ENCODE results near the gene APEX2. TPM values are rescaled to one million over a fixed set of nuclear protein-coding genes. Genes with fewer than 3 reads are reported as not detected.

The APEX2 gene
- total and polyA plus RNA-seq, 2 experiments from 2014 or later: 10.0 to 20.1 TPM

DNA sequence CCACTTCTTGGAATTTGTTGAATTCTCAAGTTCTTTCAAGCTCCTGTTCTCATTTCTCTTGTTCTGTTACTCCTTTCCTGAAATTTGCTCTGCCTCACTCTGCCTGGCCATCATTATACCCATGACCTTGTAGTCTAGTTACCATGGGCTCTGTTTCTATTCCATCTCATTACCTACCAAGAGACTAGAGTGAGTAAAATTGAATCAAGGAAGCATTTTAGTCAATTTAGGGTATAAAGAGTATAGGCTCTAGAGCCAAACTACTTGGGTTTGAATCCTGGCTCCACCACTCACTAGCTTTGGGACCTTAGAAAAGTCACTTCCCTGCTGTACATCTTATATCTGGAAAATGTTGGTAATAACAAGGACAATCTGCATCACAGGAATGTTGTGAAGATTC, 28.4 kb downstream of the APEX2 start:
- Histone ChIP-seq H2AFZ (no peak overlapping the region), H3K4me3 (no peak overlapping the region), H3K4me1 (ENCODE audit: insufficient read depth) (peaks cover 9% of the 10 kb centered on the region; the same call in 1 of the 2 replicates), H4K20me1 (replicated peaks; ENCODE audit: insufficient read depth) (no peaks in the 10 kb centered on the region), H3K27ac (ENCODE audit: low read depth) (no peak overlapping the region), H3F3A (replicated peaks; ENCODE audit: low read depth) (no peaks in the 10 kb centered on the region), H3K4me2 (no peak overlapping the region), H3K36me3 (ENCODE audit: insufficient read depth) (no peaks in the 10 kb centered on the region), H3K27me3 (ENCODE audit: insufficient read depth) (no peaks in the 10 kb centered on the region), H3K9me2 (ENCODE audit: insufficient read depth) (no peaks in the 10 kb centered on the region), H3K79me2 (replicated peaks; ENCODE audit: insufficient read depth) (no peaks in the 10 kb centered on the region)
- H3K36me3 Mint-ChIP-seq (ENCODE audit: low read depth): no peaks in the 10 kb centered on the region
- no peaks in the 10 kb centered on the region for H3K27me3 Mint-ChIP-seq (ENCODE audit: insufficient read depth, low read depth, poor library complexity)
- ATAC-seq: no peak
- DNase-seq (ENCODE audit: low spot score): no peak
- no peak overlapping the region for H3K27ac Mint-ChIP-seq
- TF ChIP-seq CREB1 (CRISPR knock-in tag; IDR thresholded peaks at IDR 0.05; ENCODE audit: low read depth) (no peak), EZH2 (IDR thresholded peaks at IDR 0.05; ENCODE audit: low read depth, unreplicated experiment) (no peak), NANOG (IDR thresholded peaks at IDR 0.05; ENCODE audit: borderline replicate concordance) (no peak), STAT1 (IDR thresholded peaks at IDR 0.05; ENCODE audit: unreplicated experiment) (no peak), ZNF462 (CRISPR knock-in tag; IDR thresholded peaks at IDR 0.05) (no peak), ZNF114 (CRISPR knock-in tag; IDR thresholded peaks at IDR 0.05) (no peak), ETS1 (IDR thresholded peaks at IDR 0.05) (no peak), POLR2AphosphoS5 (IDR thresholded peaks at IDR 0.05; ENCODE audit: low read depth) (no peak), ZNF331 (CRISPR knock-in tag; IDR thresholded peaks at IDR 0.05; ENCODE audit: low read depth) (no peak)
- TF ChIP-seq, protein P1, sequence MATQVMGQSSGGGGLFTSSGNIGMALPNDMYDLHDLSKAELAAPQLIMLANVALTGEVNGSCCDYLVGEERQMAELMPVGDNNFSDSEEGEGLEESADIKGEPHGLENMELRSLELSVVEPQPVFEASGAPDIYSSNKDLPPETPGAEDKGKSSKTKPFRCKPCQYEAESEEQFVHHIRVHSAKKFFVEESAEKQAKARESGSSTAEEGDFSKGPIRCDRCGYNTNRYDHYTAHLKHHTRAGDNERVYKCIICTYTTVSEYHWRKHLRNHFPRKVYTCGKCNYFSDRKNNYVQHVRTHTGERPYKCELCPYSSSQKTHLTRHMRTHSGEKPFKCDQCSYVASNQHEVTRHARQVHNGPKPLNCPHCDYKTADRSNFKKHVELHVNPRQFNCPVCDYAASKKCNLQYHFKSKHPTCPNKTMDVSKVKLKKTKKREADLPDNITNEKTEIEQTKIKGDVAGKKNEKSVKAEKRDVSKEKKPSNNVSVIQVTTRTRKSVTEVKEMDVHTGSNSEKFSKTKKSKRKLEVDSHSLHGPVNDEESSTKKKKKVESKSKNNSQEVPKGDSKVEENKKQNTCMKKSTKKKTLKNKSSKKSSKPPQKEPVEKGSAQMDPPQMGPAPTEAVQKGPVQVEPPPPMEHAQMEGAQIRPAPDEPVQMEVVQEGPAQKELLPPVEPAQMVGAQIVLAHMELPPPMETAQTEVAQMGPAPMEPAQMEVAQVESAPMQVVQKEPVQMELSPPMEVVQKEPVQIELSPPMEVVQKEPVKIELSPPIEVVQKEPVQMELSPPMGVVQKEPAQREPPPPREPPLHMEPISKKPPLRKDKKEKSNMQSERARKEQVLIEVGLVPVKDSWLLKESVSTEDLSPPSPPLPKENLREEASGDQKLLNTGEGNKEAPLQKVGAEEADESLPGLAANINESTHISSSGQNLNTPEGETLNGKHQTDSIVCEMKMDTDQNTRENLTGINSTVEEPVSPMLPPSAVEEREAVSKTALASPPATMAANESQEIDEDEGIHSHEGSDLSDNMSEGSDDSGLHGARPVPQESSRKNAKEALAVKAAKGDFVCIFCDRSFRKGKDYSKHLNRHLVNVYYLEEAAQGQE (IDR thresholded peaks at IDR 0.05; ENCODE audit: unreplicated experiment): no peak
- no peak overlapping the region for H3K4me3 Mint-ChIP-seq
- H3K9me3 Mint-ChIP-seq: no peaks in the 10 kb centered on the region
- peaks cover 17% of the 10 kb centered on the region for H3K4me1 Mint-ChIP-seq

Measured in GM23338 (cell line).